ENCODE measurements around the gene ENTPD6.

ENTPD6 gene

GRCh38 chr20:25220810-25221591, 25.5 kb downstream of the ENTPD6 start:
- TF ChIP-seq SPI1 (IDR thresholded peaks at IDR 0.05; ENCODE audit: low read depth, low read length) (no peak), TAF1 (IDR thresholded peaks at IDR 0.05; ENCODE audit: low read depth, low read length) (no peak), POU2F2 (IDR thresholded peaks at IDR 0.05; ENCODE audit: low read depth, low read length) (no peak)
- no peak for DNase-seq (ENCODE audit: insufficient read length, low spot score)
- FAIRE-seq = no peak

- DNase-seq (ENCODE audit: insufficient read length, low spot score) (no peak), FAIRE-seq (no peak)
- TF ChIP-seq POLR2AphosphoS5 (IDR thresholded peaks at IDR 0.05; ENCODE audit: low read depth, low read length) = no peak
Observed at GRCh38 chr20:25221592-25222460, 26.3 kb downstream of the ENTPD6 start.

- no peak for TF ChIP-seq TAF1 (IDR thresholded peaks at IDR 0.05; ENCODE audit: low read depth, low read length)
- TF ChIP-seq SPI1 (IDR thresholded peaks at IDR 0.05; ENCODE audit: low read depth, low read length) = no peak
- TF ChIP-seq POLR2AphosphoS5 (IDR thresholded peaks at IDR 0.05; ENCODE audit: low read depth, low read length) = no peak
- no peak for TF ChIP-seq POLR2A (IDR thresholded peaks at IDR 0.05; ENCODE audit: low read depth, low read length)
- no peak for TF ChIP-seq PAX5 (IDR thresholded peaks at IDR 0.05; ENCODE audit: insufficient read depth, low read length, severe bottlenecking)
- no peak for TF ChIP-seq POU2F2 (IDR thresholded peaks at IDR 0.05; ENCODE audit: low read depth, low read length)
- no peak for FAIRE-seq
- no peak for DNase-seq (ENCODE audit: insufficient read length, low spot score)
Observed at GRCh38 chr20:25222461-25223178, 27.1 kb downstream of the ENTPD6 start.

- DNase-seq (ENCODE audit: insufficient read length, low spot score) = no peak
- TF ChIP-seq TAF1 (IDR thresholded peaks at IDR 0.05; ENCODE audit: low read depth, low read length) = no peak
- no peak for TF ChIP-seq POLR2AphosphoS5 (IDR thresholded peaks at IDR 0.05; ENCODE audit: low read depth, low read length)
- no peak for TF ChIP-seq POLR2A (IDR thresholded peaks at IDR 0.05; ENCODE audit: low read depth, low read length)
- TF ChIP-seq SPI1 (IDR thresholded peaks at IDR 0.05; ENCODE audit: low read depth, low read length) = no peak
- no peak for TF ChIP-seq PAX5 (IDR thresholded peaks at IDR 0.05; ENCODE audit: insufficient read depth, low read length, severe bottlenecking)
- no peak for TF ChIP-seq POU2F2 (IDR thresholded peaks at IDR 0.05; ENCODE audit: low read depth, low read length)
- no peak for FAIRE-seq
Observed at GRCh38 chr20:25223179-25223661, 27.7 kb downstream of the ENTPD6 start.

- FAIRE-seq = no peak
- no peak for DNase-seq (ENCODE audit: insufficient read length, low spot score)
- TF ChIP-seq POU2F2 (IDR thresholded peaks at IDR 0.05; ENCODE audit: low read depth, low read length) (no peak), POLR2AphosphoS5 (IDR thresholded peaks at IDR 0.05; ENCODE audit: low read depth, low read length) (no peak), TAF1 (IDR thresholded peaks at IDR 0.05; ENCODE audit: low read depth, low read length) (no peak), POLR2A (IDR thresholded peaks at IDR 0.05; ENCODE audit: low read depth, low read length) (no peak), SPI1 (IDR thresholded peaks at IDR 0.05; ENCODE audit: low read depth, low read length) (no peak), PAX5 (IDR thresholded peaks at IDR 0.05; ENCODE audit: insufficient read depth, low read length, severe bottlenecking) (no peak)
Observed at GRCh38 chr20:25223765-25224720, 28.5 kb downstream of the ENTPD6 start.

GRCh38 chr20:25224941-25225340, 29.4 kb downstream of the ENTPD6 start:
- no peak for FAIRE-seq
- no peak for DNase-seq (ENCODE audit: insufficient read length, low spot score)
- TF ChIP-seq SPI1 (IDR thresholded peaks at IDR 0.05; ENCODE audit: low read depth, low read length) (no peak), POLR2A (IDR thresholded peaks at IDR 0.05; ENCODE audit: low read depth, low read length) (no peak), POU2F2 (IDR thresholded peaks at IDR 0.05; ENCODE audit: low read depth, low read length) (no peak), POLR2AphosphoS5 (IDR thresholded peaks at IDR 0.05; ENCODE audit: low read depth, low read length) (no peak), TAF1 (IDR thresholded peaks at IDR 0.05; ENCODE audit: low read depth, low read length) (no peak), PAX5 (IDR thresholded peaks at IDR 0.05; ENCODE audit: insufficient read depth, low read length, severe bottlenecking) (no peak)

GRCh38 chr20:25225642-25226432, 30.3 kb downstream of the ENTPD6 start:
- no peak for TF ChIP-seq PAX5 (IDR thresholded peaks at IDR 0.05; ENCODE audit: insufficient read depth, low read length, severe bottlenecking)
- no peak for DNase-seq (ENCODE audit: insufficient read length, low spot score)
- no peak for FAIRE-seq
